Spinal cord (tissue), 10 donors: Measurements from ENCODE around the gene BOLA2. TPM values are rescaled to one million over a fixed set of nuclear protein-coding genes. Genes with fewer than 3 reads are reported as not detected.
"Not testable (repeated sequence)": the region's sequence is repeated elsewhere in the genome, so short reads cannot be mapped to it uniquely, and the experiment has no call there.

Experiments
- DNase-seq, 6 donors: peaks; one replicate each; pipeline versions ENCODE4 v3.0.0 to v3.0.0-alpha.2; 2013 to 2015; ENCODE audit warnings: low spot score in 6 of 6, low read depth in 4 of 6
- H3K27ac ChIP-seq: one replicate; pipeline ENCODE4 v1.5.1; 2013; ENCODE audit warnings: low read depth, low read length, control low read depth
- H3K27me3 ChIP-seq: one replicate; pipeline ENCODE4 v1.6.1; 2013; ENCODE audit warnings: low read length; ENCODE audit not compliant: control insufficient read depth, insufficient read depth
- H3K36me3 ChIP-seq: one replicate; pipeline ENCODE4 v1.6.1; 2013; ENCODE audit warnings: low read length; ENCODE audit not compliant: control insufficient read depth, insufficient read depth
- H3K4me1 ChIP-seq: one replicate; pipeline ENCODE4 v1.6.1; 2013; ENCODE audit warnings: low read length; ENCODE audit not compliant: control insufficient read depth, insufficient read depth
- H3K4me3 ChIP-seq: one replicate; pipeline ENCODE4 v1.5.1; 2013; ENCODE audit warnings: low read depth, low read length, control low read depth
- H3K9me3 ChIP-seq: one replicate; pipeline ENCODE4 v1.6.1; 2013; ENCODE audit warnings: low read length; ENCODE audit not compliant: control insufficient read depth, insufficient read depth
- WGBS: methylation state at CpG from one replicate; pipeline ENCODE4 v1.1.5; 2013; ENCODE audit warnings: missing lambda C conversion rate; ENCODE audit not compliant: insufficient coverage; 5-methylcytosine and 5-hydroxymethylcytosine counted together
- long read RNA-seq, 4 donors: transcript quantifications; one replicate each; lab custom pipeline, GENCODE V29; 2026
- polyA plus RNA-seq, 2 donors: library from polyadenylated mRNA; unstranded; fragments of 120-200 nt; gene quantifications; one replicate each; pipeline ENCODE4 v1.2.1, GENCODE V29; 2013; ENCODE audit not compliant: insufficient read length in 2 of 2
- total RNA-seq, 2 donors: library from RNA; depleted of rRNA in 1 of 2; stranded (reverse); fragments of 120-200 nt in 1 of 2; fragments of >200 nt in 1 of 2; gene quantifications; one replicate each; pipeline versions ENCODE4 v1.2.3 to v1.2.4, GENCODE V29; 2013 to 2014
- donor health status: healthy.

BOLA2 gene
- total RNA-seq (10 to 100 TPM in 1 of 2 donors, 1 to 10 TPM in 1; 5.3 to 27.3 TPM), polyA plus RNA-seq (10 to 100 TPM in 1 of 2 donors, 1 to 10 TPM in 1; 9.4 to 16.6 TPM)
- long read RNA-seq, donor 1, transcript BOLA2-201 (3 exons, 1,012 nt): major isoform, 12 of 12 reads
- long read RNA-seq, donor 1, partial matches to known transcripts: 0 of 12 reads
- long read RNA-seq, donor 1, other reads (novel, unspliced or antisense): 0 of 12 reads
- long read RNA-seq, donor 2, transcript BOLA2-201 (3 exons, 1,012 nt): major isoform, 10 of 10 reads
- long read RNA-seq, donor 2, partial matches to known transcripts: 0 of 10 reads
- long read RNA-seq, donor 2, other reads (novel, unspliced or antisense): 0 of 10 reads
- long read RNA-seq, donor 3, transcript BOLA2-201 (3 exons, 1,012 nt): major isoform, 15 of 15 reads
- long read RNA-seq, donor 3, partial matches to known transcripts: 0 of 15 reads
- long read RNA-seq, donor 3, other reads (novel, unspliced or antisense): 0 of 15 reads
- long read RNA-seq, donor 4, transcript BOLA2-201 (3 exons, 1,012 nt): major isoform, 23 of 31 reads
- long read RNA-seq, donor 4, partial matches to known transcripts: 8 of 31 reads
- long read RNA-seq, donor 4, other reads (novel, unspliced or antisense): 0 of 31 reads

GRCh38 chr16:29454269-29454668 lies at the start of gene BOLA2, which contains the start of gene SLX1B:
TSS of gene BOLA2 (minus strand) at chr16:29454351. CDS start at chr16:29454253, 98 bp downstream.
TSS of gene SLX1B (plus strand) at chr16:29454533.
- H3K4me3 ChIP-seq, H3K27ac ChIP-seq, H3K27me3 ChIP-seq, H3K4me1 ChIP-seq, H3K9me3 ChIP-seq, H3K36me3 ChIP-seq, DNase-seq: not testable (repeated sequence)
- WGBS: no CpG with 5 or more reads among the region's 33 CpGs

GRCh38 chr16:29482276-29482675 lies 28.1 kb upstream of the BOLA2 start:
- not testable (repeated sequence) for H3K4me3 ChIP-seq, H3K27ac ChIP-seq, H3K4me1 ChIP-seq, DNase-seq, H3K36me3 ChIP-seq, H3K9me3 ChIP-seq, H3K27me3 ChIP-seq
- WGBS: no CpG with 5 or more reads among the region's 12 CpGs

- H3K4me3 ChIP-seq, H3K9me3 ChIP-seq, H3K27ac ChIP-seq, DNase-seq, H3K27me3 ChIP-seq, H3K4me1 ChIP-seq, H3K36me3 ChIP-seq: not testable (repeated sequence)
- no CpG with 5 or more reads among the region's 4 CpGs for WGBS
These were observed 17.9 kb upstream of the BOLA2 start for GRCh38 chr16:29472065-29472464.

- not testable (repeated sequence) for H3K27me3 ChIP-seq, H3K4me1 ChIP-seq, DNase-seq, H3K9me3 ChIP-seq, H3K36me3 ChIP-seq, H3K4me3 ChIP-seq, H3K27ac ChIP-seq
- no CpG with 5 or more reads among the region's 6 CpGs for whole genome bisulfite sequencing
These were observed 15.5 kb upstream of the BOLA2 start for GRCh38 chr16:29469660-29470059.

- not testable (repeated sequence) for H3K27ac ChIP-seq, H3K9me3 ChIP-seq, H3K4me1 ChIP-seq, H3K4me3 ChIP-seq, H3K27me3 ChIP-seq, H3K36me3 ChIP-seq, DNase-seq
- no CpG with 5 or more reads among the region's 10 CpGs for WGBS
These were observed 13.7 kb upstream of the BOLA2 start for GRCh38 chr16:29467654-29468366.

- not testable (repeated sequence) for DNase-seq, H3K4me3 ChIP-seq, H3K27ac ChIP-seq, H3K27me3 ChIP-seq, H3K9me3 ChIP-seq, H3K36me3 ChIP-seq, H3K4me1 ChIP-seq
- no CpG with 5 or more reads among the region's 33 CpGs for WGBS
These were observed 12.8 kb upstream of the BOLA2 start for GRCh38 chr16:29466904-29467303.

GRCh38 chr16:29465985-29466824 lies 12.1 kb upstream of the BOLA2 start:
- H3K36me3 ChIP-seq, H3K27me3 ChIP-seq, H3K4me3 ChIP-seq, DNase-seq, H3K9me3 ChIP-seq, H3K27ac ChIP-seq, H3K4me1 ChIP-seq: not testable (repeated sequence)
- WGBS: no CpG with 5 or more reads among the region's 57 CpGs

GRCh38 chr16:29460647-29461030 lies 6.5 kb upstream of the BOLA2 start:
- H3K4me1 ChIP-seq, H3K9me3 ChIP-seq, DNase-seq, H3K36me3 ChIP-seq, H3K27ac ChIP-seq, H3K4me3 ChIP-seq, H3K27me3 ChIP-seq: not testable (repeated sequence)
- WGBS: no CpG with 5 or more reads among the region's 9 CpGs
